HEK293 (cell line): ENCODE results near the gene GNA12.

Source experiments
- CTCF ChIP-seq: fragments of 450-650 bp; formaldehyde crosslinking; IDR thresholded peaks from 2 replicates; pipeline ENCODE4 v1.5.1; 2016; ENCODE audit warnings: missing biosample characterization, missing genetic modification characterization
- ZNF121 ChIP-seq: fragments of 450-650 bp; formaldehyde crosslinking; IDR thresholded peaks from 2 replicates; pipeline ENCODE4 v1.5.1; 2016; ENCODE audit warnings: missing biosample characterization, missing genetic modification characterization
- ZNF16 ChIP-seq: fragments of 450-650 bp; formaldehyde crosslinking; IDR thresholded peaks from 2 replicates; pipeline ENCODE4 v1.5.1; 2016; ENCODE audit warnings: low read depth, missing biosample characterization, missing genetic modification characterization
- ZNF274 ChIP-seq, 2 experiments: fragments of 200-500 bp in 1 of 2; fragments of 450-650 bp in 1 of 2; sonication (Bioruptor generic) in 1 of 2; formaldehyde crosslinking in 1 of 2; IDR thresholded peaks; 2 replicates each; pipeline versions ENCODE4 v1.5.1 to v1.6.1; 2014 to 2016; ENCODE audit warnings: borderline replicate concordance in 1 of 2, inconsistent platforms in 1 of 2, low read length in 1 of 2, missing biosample characterization in 1 of 2, missing genetic modification characterization in 1 of 2
- ZNF513 ChIP-seq: fragments of 450-650 bp; IDR thresholded peaks from 2 replicates; pipeline ENCODE4 v1.5.1; 2018; ENCODE audit warnings: missing biosample characterization, missing genetic modification characterization
- ZNF530 ChIP-seq: fragments of 450-650 bp; formaldehyde crosslinking; IDR thresholded peaks from 2 replicates; pipeline ENCODE4 v1.5.1; 2016; ENCODE audit warnings: low read depth, missing biosample characterization, missing genetic modification characterization
- ZNF580 ChIP-seq: fragments of 450-650 bp; formaldehyde crosslinking; IDR thresholded peaks from 2 replicates; pipeline ENCODE4 v1.5.1; 2016; ENCODE audit warnings: missing biosample characterization, missing genetic modification characterization
- ZNF639 ChIP-seq: fragments of 450-650 bp; formaldehyde crosslinking; IDR thresholded peaks from 2 replicates; pipeline ENCODE4 v1.5.1; 2016; ENCODE audit warnings: missing biosample characterization, missing genetic modification characterization
- ZNF791 ChIP-seq: fragments of 450-650 bp; formaldehyde crosslinking; IDR thresholded peaks from 2 replicates; pipeline ENCODE4 v1.5.1; 2016; ENCODE audit warnings: missing biosample characterization, missing genetic modification characterization
- ZXDB ChIP-seq: fragments of 450-650 bp; formaldehyde crosslinking; IDR thresholded peaks from 2 replicates; pipeline ENCODE4 v1.5.1; 2016; ENCODE audit warnings: missing biosample characterization, missing genetic modification characterization

- TF ChIP-seq ZNF513 (tag by site-specific recombination) (no peak), ZNF16 (tag by site-specific recombination) (no peak), ZNF121 (no peak), ZXDB (no peak), CTCF (tag by site-specific recombination) (no peak), ZNF580 (tag by site-specific recombination) (no peak), ZNF274 (IDR thresholded peaks at IDR 0.05; ENCODE audit: low read length) (no peak), ZNF274 (tag by site-specific recombination; IDR thresholded peaks at IDR 0.05; ENCODE audit: borderline replicate concordance) (no peak), ZNF530 (tag by site-specific recombination) (no peak), ZNF791 (tag by site-specific recombination) (no peak), ZNF639 (tag by site-specific recombination) (no peak)
Measured at GRCh38 chr7:2882111-2882510, 38.0 kb upstream of the GNA12 start.
